ENCODE data around the gene GTF2IRD2.
"Not testable (repeated sequence)": the region's sequence is repeated elsewhere in the genome, so short reads cannot be mapped to it uniquely, and the experiment has no call there.

Gene GTF2IRD2

DNA sequence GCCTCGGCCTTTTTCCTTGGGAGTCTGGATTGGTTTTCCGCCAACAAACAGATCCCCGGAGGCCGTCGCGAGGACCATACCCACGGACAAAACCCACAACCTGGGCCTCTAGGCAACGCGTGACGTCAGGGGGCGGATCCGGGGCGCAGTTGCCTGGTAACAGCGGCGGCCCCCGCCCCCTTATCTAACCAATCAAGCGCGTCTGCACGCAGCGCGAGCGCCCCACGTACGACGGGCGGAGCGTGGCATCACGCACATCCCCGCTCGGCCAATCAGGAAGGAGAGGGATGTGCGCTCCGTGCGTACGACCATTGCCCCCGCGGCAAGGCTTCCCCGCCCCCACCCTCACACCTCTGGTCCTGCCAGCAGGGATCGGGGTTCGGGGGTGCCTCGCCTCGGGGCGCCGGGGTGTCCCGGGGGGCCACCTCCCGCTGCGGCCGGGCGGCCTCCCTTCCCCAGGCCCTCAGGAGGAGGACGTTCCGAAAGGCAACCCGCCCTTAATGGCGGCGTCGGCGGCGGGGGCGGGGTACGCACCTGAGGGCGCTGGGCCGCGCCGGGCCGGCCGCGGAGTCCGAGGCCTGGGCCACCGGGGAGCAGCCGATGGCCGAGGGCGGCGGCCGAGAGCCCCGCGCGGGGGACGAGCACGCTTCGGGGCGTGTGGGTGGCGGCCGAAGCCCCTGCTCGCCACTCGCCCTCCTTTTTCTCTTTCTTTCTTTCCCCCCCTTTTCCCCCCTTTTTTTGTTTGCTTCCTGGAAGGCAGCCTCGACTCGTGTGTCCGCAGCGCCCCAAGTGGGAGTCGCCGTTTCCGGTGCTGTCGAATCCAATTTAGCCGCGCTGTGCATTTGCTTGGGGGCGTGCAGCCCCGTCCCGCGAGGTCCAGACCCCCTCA, at the start of gene GTF2IRD2:
TSS of gene GTF2IRD2 (minus strand) at position 773 of the 889 bp plus-strand sequence. CDS start 15,227 bp downstream, outside the sequence.
- not testable (repeated sequence) for DNase-seq

DNA sequence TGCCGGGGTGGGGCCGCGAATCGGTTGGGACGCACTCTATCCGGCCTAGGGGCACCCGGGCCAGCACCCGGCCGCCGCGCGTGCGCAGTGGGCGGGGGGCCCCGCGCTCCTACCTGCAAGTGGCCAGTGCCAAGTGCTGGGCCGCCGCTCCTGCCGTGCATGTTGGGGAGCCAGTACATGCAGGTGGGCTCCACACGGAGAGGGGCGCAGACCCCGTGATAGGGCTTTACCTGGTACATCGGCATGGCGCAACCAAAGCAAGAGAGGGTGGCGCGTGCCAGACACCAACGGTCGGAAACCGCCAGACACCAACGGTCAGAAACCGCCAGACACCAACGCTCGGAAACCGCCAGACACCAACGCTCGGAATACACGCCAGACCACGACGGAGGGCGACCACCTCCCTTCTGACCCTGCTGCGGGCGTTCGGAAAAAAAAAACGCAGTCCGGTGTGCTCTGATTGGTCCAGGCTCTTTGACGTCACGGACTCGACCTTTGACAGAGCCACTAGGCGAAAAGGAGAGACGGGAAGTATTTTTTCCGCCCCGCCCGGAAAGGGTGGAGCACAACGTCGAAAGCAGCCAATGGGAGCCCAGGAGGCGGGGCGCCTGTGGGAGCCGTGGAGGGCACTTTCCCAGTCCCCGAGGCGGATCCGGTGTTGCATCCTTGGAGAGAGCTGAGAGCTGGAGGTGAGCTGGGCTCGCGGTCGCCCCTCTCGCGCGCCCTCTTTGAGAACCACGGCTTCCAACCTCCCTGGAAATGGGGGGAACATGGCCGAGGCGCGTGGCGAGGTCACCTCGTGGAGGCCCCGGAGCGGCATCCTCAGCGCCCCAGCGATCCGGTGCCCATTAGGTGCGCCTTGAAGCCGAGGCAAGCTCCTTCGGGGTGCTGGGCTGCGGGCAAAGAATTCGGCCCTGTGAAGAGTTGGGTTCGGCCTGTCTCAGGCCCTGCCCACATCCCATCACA, 39.0 kb upstream of the GTF2IRD2 start:
- DNase-seq: peak; percentile 34

DNA sequence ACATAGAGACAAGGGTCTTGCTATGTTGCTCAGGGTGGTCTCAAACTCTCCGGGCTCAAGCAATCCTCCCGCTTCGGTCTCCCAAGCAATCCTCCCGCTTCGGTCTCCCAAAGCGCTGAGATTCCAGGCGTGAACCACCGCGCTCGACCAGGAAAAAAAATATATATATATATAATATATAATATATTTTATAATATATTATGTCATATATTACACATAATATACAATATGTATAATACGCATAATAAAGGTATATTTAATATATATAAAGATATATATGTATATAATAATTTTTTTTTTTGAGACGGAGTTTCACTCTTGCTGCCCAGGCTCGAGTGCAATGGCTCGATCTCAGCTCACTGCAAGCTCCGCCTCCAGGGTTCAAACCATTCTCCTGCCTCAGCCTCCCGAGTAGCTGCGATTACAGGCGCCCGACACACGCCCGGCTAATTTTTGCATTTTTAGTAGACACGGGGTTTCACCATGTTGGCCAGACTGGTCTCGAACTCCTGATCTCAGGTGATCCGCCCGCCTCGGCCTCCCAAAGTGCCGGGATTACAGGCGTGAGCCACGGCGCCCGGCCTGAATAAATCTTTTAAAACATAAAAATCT, 38.2 kb upstream of the GTF2IRD2 start:
- not testable (repeated sequence) for DNase-seq

DNA sequence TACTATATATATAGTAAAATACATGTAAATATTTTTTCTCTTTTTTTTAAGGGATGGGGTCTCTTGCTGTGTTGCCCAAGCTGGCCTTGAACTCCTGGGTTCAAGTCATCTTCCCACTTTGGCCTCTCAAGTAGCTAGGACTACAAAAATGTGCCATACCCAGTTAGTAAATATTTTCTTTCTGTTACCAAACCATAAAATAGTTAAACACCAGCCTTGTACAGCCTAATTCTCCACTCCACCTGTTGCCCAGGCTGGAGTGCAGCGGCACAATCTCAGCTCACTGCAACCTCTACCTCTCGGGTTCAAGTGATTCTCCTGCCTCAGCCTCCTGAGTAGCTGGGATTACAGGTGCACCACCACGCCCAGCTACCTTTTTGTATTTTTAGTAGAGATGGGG, 33.9 kb upstream of the GTF2IRD2 start:
- DNase-seq: not testable (repeated sequence)

DNA sequence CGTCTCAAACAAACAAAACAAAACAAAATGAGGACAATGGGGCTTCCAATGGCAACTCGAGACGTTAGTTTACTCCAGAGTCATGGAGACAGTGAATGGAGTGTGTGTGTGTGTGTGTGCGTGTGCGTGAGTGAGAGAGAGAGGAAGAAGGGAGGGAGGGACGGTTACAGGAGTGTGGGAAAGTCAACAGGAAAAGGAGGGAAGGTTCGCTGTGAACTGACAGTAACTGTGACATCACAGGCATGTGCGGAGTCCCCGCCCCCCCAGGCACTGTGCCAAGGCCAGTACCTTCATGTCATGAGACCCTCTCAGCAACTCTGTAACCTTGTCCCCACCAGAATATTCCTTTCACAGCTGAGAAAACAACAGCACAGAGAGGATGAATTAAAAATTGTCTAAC, 30.7 kb upstream of the GTF2IRD2 start:
- not testable (repeated sequence) for DNase-seq

DNA sequence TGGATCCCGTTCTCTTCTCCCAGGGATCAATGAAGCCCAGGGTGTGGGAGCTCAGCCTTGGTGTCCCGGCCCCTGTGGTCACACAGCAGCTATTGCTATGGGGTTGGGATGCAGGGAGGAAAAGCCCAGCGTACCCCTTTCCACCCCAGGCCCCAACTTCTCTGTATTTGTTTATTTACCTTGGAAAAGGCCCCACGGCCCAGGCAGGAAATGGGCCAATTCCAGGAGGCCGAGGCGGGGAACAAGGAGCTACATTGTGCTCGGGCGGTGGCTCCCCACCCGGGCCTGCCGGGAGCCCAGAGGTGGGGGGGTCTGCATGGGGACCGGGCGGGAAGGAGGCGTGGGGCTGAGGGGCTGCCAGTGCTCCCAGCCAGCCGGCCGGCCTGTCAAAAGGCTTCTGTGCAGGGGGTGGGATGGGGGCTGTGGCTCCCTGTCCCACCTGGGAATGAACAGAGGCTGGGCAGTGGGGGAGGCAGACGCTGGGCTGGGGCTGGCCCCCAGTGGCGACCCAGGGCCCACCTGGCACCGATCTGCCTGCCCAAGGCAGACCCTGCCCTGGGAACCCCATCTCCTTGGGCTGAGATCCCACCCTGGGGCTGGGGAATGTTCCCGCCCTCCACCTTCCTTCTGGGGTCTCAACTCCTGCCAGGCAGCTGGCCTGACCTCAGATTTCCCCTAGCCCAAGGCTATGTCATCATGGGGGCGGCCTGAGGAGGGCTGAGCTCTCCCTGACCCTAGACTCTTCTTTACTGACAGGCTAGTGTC, 23.5 kb upstream of the GTF2IRD2 start:
- not testable (repeated sequence) for DNase-seq

DNA sequence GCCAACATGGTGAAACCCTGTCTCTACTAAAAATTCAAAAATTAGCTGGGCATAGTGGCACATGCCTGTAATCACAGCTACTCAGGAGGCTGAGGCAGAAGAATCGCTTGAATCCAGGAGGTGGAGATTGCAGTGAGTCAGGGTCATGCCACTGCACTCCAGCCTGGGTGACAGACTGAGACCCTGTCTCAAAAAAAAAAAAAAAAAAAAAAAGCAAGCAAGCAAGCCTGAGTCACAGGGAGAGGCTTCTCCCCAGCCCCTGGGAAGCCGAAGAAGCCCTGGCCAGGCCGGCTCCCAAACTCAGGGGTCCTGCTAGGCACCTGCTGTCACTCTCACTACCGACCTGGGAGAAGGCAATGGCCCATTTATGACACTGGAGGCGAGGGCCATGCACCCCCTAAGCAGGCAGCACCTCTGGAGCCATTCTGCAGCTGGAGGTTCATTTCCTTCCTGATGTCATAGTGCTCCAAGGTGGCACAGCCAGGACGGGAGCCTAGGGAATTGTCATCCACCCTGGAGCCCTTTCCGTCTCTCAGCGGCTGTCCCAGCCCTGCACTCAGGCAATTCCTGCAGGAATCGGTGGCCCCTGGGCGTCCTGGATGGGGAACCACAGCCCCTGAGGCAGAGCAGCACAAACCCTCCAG, 22.8 kb upstream of the GTF2IRD2 start:
- DNase-seq: not testable (repeated sequence)

DNA sequence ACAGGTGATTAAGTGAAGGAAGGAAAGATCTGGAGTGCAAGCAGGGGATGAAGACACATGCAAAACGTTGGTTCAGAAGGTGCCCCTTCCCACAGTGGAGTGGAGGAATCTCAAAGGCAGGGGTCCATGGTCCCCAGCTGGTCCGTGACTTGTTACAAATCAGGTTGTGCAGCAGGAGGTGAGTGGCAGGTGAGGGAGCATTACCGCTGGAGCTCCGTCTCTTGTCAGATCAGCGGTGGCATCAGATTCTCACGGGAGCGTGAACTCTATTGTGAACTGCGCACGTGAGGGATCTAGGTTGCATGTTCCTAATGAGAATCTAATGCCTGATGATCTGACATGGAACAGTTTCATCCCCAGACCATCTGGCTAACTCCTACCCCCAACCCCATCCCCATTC, 21.1 kb upstream of the GTF2IRD2 start:
- not testable (repeated sequence) for DNase-seq

DNA sequence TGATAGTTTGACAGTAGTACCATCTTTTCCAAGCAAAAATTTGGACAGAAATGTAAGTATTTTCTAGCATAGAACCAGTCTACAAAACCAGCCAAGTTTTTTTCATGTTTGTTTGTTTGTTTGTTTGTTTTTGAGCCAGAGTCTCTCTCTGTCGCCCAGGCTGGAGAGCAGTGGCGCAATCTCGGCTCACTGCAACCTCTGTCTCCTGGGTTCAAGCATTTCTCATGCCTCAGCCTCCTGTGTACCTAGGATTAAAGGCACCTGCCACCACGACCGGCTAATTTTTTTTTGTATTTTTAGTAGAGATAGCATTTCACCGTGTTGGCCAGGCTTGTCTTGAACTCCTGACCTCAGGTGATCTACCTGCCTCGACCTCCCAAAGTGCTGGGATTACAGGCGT, 14.4 kb upstream of the GTF2IRD2 start:
- not testable (repeated sequence) for DNase-seq

DNA sequence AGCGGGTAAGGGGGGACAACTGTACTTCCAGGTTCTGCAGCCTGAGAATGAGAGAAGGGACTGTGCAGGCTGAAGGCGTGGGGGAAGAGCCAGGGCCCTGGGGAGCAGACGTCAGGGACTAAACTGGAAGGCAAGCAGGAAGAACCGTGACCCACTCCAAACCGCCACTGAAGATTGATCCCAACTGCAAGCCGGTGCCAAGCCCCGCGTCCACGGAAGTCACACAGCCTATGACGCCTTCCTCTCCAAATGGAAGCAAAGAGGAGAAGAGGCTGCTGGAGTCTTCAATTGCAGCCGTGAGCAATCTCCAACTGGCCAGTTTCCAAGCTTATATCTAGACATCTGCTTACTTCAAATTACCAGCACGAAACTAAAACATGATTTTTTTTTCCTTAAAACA, 1.6 kb downstream of the GTF2IRD2 start:
- not testable (repeated sequence) for DNase-seq

DNA sequence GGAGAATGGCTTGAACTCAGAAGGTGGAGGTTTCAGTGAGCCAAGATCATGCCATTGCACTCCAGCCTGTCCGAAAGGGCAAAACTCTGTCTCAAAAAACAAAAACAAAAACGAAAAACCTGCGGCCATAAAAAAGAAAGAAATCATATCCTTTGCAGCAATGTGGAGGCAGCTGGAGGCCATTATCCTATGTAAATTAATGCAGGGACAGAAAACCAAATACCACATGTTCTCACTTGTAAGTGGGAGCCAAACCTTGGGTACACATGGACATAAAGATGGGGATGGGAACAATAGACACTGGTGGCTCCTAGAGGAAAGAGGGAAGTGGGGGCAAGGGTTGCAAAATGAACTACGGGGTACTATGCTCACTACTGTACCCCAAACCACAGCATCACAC, 21.0 kb downstream of the GTF2IRD2 start:
- DNase-seq: not testable (repeated sequence)

DNA sequence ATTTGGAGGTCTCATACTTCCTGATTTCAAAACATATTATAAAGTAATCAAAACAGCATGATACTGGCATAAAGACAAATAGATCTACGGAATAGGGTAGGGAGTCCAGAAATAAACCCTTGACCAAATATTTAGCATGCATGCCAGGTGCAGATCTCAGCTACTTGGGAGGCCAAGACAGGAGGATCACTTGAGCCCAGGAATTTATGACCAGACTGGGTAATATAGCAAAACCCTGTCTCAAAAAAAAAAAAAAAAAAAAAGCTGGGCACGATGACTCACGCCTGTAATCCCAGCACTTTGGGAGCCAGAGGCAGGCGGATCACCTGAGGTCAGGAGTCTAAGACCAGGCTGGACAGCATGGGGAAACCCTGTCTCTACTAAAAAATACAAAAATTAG, 21.4 kb downstream of the GTF2IRD2 start:
- DNase-seq: not testable (repeated sequence)

DNA sequence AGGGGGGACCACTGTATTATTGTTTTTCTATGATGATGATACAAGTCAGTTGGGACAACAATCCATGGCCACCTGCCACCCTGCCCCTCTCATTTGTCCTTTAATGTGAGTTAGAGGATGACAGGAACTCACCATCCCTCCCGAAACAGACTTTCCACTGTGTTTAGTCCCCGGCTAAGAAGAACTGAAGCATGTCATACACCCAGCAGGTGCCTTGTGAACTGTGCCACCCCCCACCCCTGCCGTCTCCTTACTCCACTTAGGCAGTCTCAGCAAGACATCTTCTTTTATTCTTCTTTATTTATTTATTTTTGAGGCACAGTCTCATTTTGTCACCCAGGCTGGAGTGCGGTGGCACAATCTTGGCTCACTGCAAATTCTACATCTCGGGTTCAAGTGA, 30.1 kb downstream of the GTF2IRD2 start:
- not testable (repeated sequence) for DNase-seq

DNA sequence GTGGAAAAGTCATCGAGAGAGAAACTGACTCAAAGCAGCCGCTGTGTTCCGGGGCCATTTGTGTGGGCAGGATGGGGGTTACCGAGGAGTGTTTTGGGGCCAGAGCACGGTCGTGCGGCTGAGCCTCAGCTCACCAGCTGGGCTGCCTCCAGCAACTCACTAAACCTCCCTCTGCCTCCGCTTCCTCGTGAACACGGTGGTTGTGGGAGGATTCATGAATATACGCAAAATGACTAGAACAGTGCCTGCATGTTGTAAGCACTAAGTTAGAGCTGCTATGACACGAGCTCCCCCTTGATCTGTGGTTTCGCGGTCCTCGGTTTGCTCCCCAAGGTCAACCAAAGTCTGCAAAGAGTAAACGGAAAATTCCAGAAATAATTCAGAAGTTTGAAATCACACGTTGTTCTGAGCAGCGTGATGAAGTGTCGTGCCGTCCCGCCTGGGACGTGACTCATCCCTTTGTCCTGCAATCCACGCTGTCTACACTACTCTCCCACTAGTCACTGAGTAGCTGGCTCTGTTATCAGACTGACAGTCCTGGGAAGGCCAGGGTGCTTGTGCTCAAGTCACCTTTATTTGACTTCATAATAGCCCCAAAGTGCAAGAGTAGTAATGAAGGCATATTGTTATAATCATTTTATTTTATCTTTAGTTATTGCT, 31.1 kb downstream of the GTF2IRD2 start:
- not testable (repeated sequence) for DNase-seq

DNA sequence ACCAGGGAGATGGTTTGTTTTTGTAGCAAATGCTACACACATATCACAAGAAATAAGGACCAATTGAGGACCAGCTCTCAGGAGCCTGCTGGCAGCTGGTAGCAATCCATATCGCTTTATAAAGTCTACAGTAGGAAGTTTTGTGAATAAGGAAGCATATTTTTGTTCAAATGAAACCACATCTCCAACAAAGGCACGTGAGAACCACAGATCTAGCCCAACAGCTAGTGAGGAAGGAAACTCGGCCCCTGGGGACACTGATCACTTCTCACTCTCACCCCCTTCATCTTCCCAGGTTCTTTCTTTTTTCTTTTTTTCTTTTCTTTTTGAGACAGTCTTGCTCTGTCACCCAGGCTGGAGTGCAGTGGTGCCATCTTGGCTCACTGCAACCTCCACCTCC, 35.5 kb downstream of the GTF2IRD2 start:
- not testable (repeated sequence) for DNase-seq

DNA sequence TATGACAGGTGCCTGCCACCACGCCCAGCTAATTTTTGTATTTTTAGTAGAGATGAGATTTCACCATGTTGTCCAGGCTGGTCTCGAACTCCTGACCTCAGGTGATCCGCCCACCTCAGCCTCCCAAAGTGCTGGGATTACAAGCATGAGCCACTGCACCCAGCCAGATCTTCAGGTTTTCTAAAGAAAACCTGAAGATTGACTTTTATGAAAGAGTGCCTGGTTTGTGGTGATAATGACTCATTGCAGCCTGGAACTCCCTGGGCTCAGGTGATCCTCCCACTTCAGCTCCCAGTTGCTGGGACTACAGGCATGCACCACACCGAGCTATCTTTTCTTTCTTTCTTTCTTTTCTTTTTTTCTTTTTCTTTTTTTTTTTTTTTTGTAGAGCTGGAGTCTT, 52.8 kb downstream of the GTF2IRD2 start:
- DNase-seq: not testable (repeated sequence)

DNA sequence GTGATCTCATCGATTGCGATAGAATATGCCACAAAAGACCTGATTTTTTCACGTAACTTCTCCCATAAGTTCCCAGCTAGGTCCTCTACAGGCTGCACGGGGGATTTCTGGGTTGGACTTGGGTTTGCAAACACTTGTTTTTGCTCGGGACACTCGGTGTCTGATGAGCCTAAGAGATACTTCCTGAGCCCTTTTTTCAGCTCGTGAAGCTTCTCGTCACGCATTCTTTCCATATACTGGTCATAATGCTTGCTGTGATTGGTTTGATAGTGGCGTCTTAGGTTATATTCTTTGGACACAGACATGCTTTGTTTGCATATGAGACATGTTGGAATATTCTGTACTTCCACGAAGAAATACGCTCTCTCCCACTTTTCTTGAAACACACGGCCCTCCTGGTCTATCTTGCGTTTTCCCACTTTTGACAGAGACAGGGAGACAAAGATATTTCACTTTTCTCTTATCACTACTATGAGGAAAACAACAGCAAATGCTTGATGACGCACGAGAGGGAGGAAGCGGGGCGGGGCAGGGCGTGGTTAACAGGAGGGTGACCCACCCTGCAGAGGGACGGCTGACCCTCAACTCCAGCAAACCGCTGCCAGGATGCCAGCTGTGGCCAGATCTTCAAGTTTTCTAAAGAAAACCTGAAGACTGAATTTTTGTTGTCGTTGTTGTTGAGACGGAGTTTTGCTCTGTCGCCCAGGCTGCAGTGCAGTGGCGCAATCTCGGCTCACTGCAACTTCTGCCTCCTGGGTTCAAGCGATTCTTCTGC, 53.4 kb downstream of the GTF2IRD2 start:
- DNase-seq: not testable (repeated sequence)

DNA sequence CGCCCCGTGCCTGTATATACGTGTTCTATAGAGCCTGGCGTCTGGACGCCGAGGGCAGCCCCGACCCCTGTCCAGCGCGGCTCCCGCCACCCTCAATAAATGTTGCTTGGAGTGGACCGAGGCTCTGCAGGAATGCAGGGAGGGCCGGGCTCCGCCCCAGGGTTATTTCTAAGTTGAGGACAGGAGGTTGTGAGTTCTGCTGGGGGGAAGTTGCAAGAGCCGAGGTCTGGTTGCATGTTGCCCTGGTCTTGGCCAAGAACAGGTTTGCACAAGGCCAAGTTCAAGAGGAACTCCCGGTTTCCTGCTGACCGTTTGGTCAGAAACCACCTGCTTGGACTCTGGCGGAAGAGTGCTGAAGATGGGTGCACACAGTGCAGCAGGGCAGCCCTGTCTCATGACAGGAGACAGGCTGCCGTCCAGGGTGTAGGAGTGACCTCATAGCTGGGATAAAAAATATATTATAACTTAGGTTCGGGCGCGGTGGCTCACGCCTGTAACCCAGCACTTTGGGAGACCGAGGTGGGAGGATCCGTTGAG, 62.1 kb downstream of the GTF2IRD2 start:
- not testable (repeated sequence) for DNase-seq

DNA sequence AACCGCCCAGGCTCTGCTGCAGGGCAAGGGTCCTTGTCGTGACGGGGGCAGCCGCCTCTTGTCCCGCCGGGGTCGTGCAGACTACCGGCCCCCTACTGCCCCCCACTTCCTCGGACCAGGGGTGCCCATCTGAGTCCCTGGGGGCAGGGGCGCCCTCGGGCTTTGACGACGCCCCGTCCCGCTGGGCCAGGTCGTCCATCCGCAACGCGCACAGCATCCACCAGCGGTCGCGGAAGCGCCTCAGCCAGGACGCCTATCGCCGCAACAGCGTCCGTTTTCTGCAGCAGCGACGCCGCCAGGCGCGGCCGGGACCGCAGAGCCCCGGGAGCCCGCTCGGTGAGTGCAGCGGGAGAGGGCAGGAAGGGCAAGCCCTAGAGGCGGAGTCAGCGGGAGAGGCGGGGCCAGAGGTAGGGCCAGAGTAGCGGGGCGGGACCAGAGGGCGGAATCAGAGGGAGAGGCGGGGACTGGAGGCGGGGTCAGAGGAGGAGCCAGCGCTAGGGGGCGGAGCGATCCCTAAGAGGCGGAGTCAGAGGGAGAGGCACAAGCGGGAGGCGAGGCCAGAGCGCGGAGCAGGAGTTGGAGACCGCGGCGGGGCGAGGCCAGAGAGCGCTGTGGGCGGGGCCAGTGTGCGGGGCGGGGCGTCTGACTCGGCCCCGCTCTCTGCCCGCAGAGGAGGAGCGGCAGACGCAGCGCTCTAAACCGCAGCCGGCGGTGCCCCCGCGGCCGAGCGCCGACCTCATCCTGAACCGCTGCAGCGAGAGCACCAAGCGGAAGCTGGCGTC, 62.8 kb downstream of the GTF2IRD2 start:
- DNase-seq: peak; percentile 67

Data from NCI-H1417 treated with DMSO at 0.1 percent for 48 hours (cell line).